Adrenal gland (tissue), 12 donors: ENCODE data around the gene CORO1C. TPM values are rescaled to one million over a fixed set of nuclear protein-coding genes. Genes with fewer than 3 reads are reported as not detected.
"Not testable (repeated sequence)": the region's sequence is repeated elsewhere in the genome, so short reads cannot be mapped to it uniquely, and the experiment has no call there.

Source experiments
- DNase-seq, 7 donors: peaks; one replicate each; pipeline ENCODE4 v3.0.0-alpha.2; 2019 to 2020
- H3K27ac ChIP-seq, 5 donors: fragments of 200-600 bp; sonication (generic) in 4 of 5; 1 replicate in 3 of 5; 2 replicates in 2 of 5; pipeline versions ENCODE4 v1.5.1 to v1.8.0; 2016 to 2020; ENCODE audit warnings: mild to moderate bottlenecking in 1 of 5
- H3K27me3 ChIP-seq: fragments of 200-600 bp; 2 replicates; pipeline ENCODE4 v1.8.0; 2021
- H3K36me3 ChIP-seq, 2 donors: fragments of 200-600 bp; replicated peaks in 1 of 2; 1 replicate in 1 of 2; 2 replicates in 1 of 2; pipeline versions ENCODE4 v1.5.1 to v1.8.0; 2018 to 2022
- H3K4me1 ChIP-seq, 2 donors: fragments of 200-600 bp; replicated peaks in 1 of 2; 1 replicate in 1 of 2; 2 replicates in 1 of 2; pipeline versions ENCODE4 v1.5.1 to v1.8.0; 2018 to 2021
- H3K4me3 ChIP-seq, 4 donors: fragments of 200-600 bp; sonication (generic) in 3 of 4; one replicate each; pipeline ENCODE4 v1.5.1; 2016 to 2018
- H3K9me3 ChIP-seq, 3 donors: fragments of 200-600 bp; sonication (generic) in 1 of 3; replicated peaks in 1 of 3; 1 replicate in 2 of 3; 2 replicates in 1 of 3; pipeline versions ENCODE4 v1.5.1 to v1.8.0; 2016 to 2021
- CTCF ChIP-seq, 6 experiments: fragments of 450-650 bp in 4 of 6; fragments of 200-600 bp in 2 of 6; sonication (generic) in 1 of 6; IDR thresholded peaks; 1 replicate in 5 of 6; 2 replicates in 1 of 6; pipeline versions ENCODE4 v1.5.1 to v1.8.0; 2016 to 2021; ENCODE audit warnings: antibody characterized with exemption in 6 of 6, mild to moderate bottlenecking in 2 of 6, moderate library complexity in 1 of 6
- POLR2A ChIP-seq, 2 donors: fragments of 450-650 bp; IDR thresholded peaks; one replicate each; pipeline ENCODE4 v1.6.1; 2017; ENCODE audit warnings: antibody characterized with exemption in 2 of 2, mild to moderate bottlenecking in 2 of 2, moderate library complexity in 1 of 2
- WGBS, 4 donors: extraction: QIAGEN DNeasy Blood & Tissue Kit in 2 of 4; methylation state at CpG; one replicate each; pipeline versions ENCODE4 v1.1.5 to v1.1.7; 2013 to 2017; 5-methylcytosine and 5-hydroxymethylcytosine counted together
- intact Hi-C, 2 donors: fragments of 100-400 bp; cut with DNase I; formaldehyde crosslinking; loops; one replicate each; pipeline versions ENCODE4 v1.14.1 to v1.15.0; 2022 to 2023
- polyA plus RNA-seq, 3 donors: library from polyadenylated mRNA; stranded (reverse); fragments of 200-250 nt in 2 of 3; fragments of 350-450 nt in 1 of 3; fragmentation: Illumina TruSeq in 1 of 3; extraction: RNeasy Lipid Tissue Mini Kit (QIAGEN cat#74804) in 1 of 3; gene quantifications; one replicate each; pipeline ENCODE4 v1.2.3, GENCODE V29; 2013 to 2014
- total RNA-seq, 9 donors: library from RNA; depleted of rRNA in 4 of 9; stranded (reverse); fragments of >200 nt in 4 of 9; fragments of 120-200 nt in 1 of 9; fragmentation: NEBNext Ultra II Directional in 1 of 9; extraction: Animal tissue kit (Norgen Biotek cat#: 25700) in 1 of 9; gene quantifications; one replicate each; pipeline versions ENCODE4 v1.1.0 to v1.2.4, GENCODE V29; 2013 to 2023
- donor health status: healthy with polysubstance abuse.
- donor health status: Bipolar disorder and iron deficiency.
- donor health status: DM: yes; HTN: yes; CAD: no.
- donor health status: DM: no; HTN: no; CAD: no.
- donor health status: DM: no; HTN: no; CAD: no.
- donor health status: DM: yes; HTN: yes; CAD: no.

Gene CORO1C
- total and polyA plus RNA-seq, 12 donors = 17.4 to 124 (median 71.4) TPM

- Histone ChIP-seq H3K9me3 (no peaks in the 10 kb centered on the region), H3K4me3 (peak within 1 kb of the TSS in 1 of 4 donors; percentile 38), H3K27ac (peak within 1 kb of the TSS in 2 of 5 donors; percentile 24 to 57), H3K4me1 (peaks cover under 1 to 37% of the 10 kb centered on the region in 2 donors), H3K36me3 (no peaks in the 10 kb centered on the region), H3K27me3 (no peaks in the 10 kb centered on the region)
- TF ChIP-seq POLR2A (IDR thresholded peaks at IDR 0.05) (no peak), CTCF (IDR thresholded peaks at IDR 0.05) (no peak)
- intact Hi-C loops = no loop called here
- 62 to 69% (median 68%) methylated on average over 6 to 14 of the region's 14 CpGs for WGBS, 4 donors
- DNase-seq = peak in 5 of 7 donors; percentile 44 to 72 (median 60)
Measured at GRCh38 chr12:108633534-108634248, 97.6 kb downstream of the CORO1C start, which contains the start of gene SELPLG. Gene SELPLG (minus strand): TSS chr12:108633894. CDS start chr12:108624307, 9,587 bp downstream.

- intact Hi-C loops = no loop called here
- peak overlapping the region in 1 of 4 donors; percentile 38 for H3K4me3 ChIP-seq
Measured at GRCh38 chr12:108633081-108633533, 98.2 kb downstream of the CORO1C start.

GRCh38 chr12:108631261-108631660 is 100.1 kb downstream of the CORO1C start:
- intact Hi-C loops, H3K4me3 ChIP-seq, H3K27me3 ChIP-seq, H3K9me3 ChIP-seq, H3K36me3 ChIP-seq, H3K27ac ChIP-seq: not testable (repeated sequence)
- WGBS, 4 donors = 80 to 94% (median 87%) methylated on average over 4 of the region's 4 CpGs
- DNase-seq = peak in 1 of 7 donors; percentile 1
- peaks cover 3 to 26% of the 10 kb centered on the region in 2 donors for H3K4me1 ChIP-seq

More at GRCh38 chr12:108633081-108633533, 98.2 kb downstream of the CORO1C start:
- peak in 1 of 7 donors; percentile 3 for DNase-seq
- Histone ChIP-seq H3K27me3 (no peaks in the 10 kb centered on the region), H3K9me3 (no peaks in the 10 kb centered on the region), H3K36me3 (no peaks in the 10 kb centered on the region), H3K4me1 (peaks cover 3 to 36% of the 10 kb centered on the region in 2 donors), H3K27ac (peak overlapping the region in 2 of 5 donors; percentile 5 to 57)
- 77 to 88% (median 79%) methylated on average over 7 of the region's 7 CpGs for WGBS, 4 donors
- TF ChIP-seq POLR2A (IDR thresholded peaks at IDR 0.05) = no peak
- no peak for TF ChIP-seq CTCF (IDR thresholded peaks at IDR 0.05)

GRCh38 chr12:108630481-108631207 is 100.7 kb downstream of the CORO1C start:
- H3K9me3 ChIP-seq = no peaks in the 10 kb centered on the region
- intact Hi-C loops = no loop called here
- TF ChIP-seq POLR2A (IDR thresholded peaks at IDR 0.05) (no peak), CTCF (IDR thresholded peaks at IDR 0.05) (no peak)
- H3K27me3 ChIP-seq = no peaks in the 10 kb centered on the region
- no peak overlapping the region for H3K4me3 ChIP-seq
- peak overlapping the region in 2 of 5 donors; percentile 42 to 55 for H3K27ac ChIP-seq
- H3K36me3 ChIP-seq = no peaks in the 10 kb centered on the region
- 58 to 78% (median 61%) methylated on average over 9 of the region's 9 CpGs for WGBS, 4 donors
- peak in 1 of 7 donors; percentile 5 for DNase-seq
- peaks cover 3 to 26% of the 10 kb centered on the region in 2 donors for H3K4me1 ChIP-seq
